ENCODE results near the gene FOXP3. TPM values are rescaled to one million over a fixed set of nuclear protein-coding genes. Genes with fewer than 3 reads are reported as not detected.

FOXP3 gene
- total RNA-seq, 4 donors from 2014 or later, result not detected

- H3K27ac ChIP-seq, result no peak overlapping the region
- H3K36me3 ChIP-seq, result no peaks in the 10 kb centered on the region
- WGBS, 2 donors (ENCODE audit: low coverage in 1 of 2), result 76 to 90% methylated on average over 2 of the region's 2 CpGs
- no peak overlapping the region for H3K4me3 ChIP-seq
- TF ChIP-seq EP300 (IDR thresholded peaks at IDR 0.05; ENCODE audit: low read depth), result no peak
- no peak for TF ChIP-seq POLR2A (IDR thresholded peaks at IDR 0.05)
- no peak for TF ChIP-seq CTCF (IDR thresholded peaks at IDR 0.05)
- no peak for TF ChIP-seq POLR2AphosphoS5 (IDR thresholded peaks at IDR 0.05)
- in situ Hi-C loops (cut with MboI; ENCODE audit: low pct_ligation_motif_present in 1 of 4, low pct_unique_long_range_greater_than_20kb in 1 of 4, low sequenced_read_pairs in 3 of 4), result no loop called here
- no peak for DNase-seq
- no peaks in the 10 kb centered on the region for H3K27me3 ChIP-seq
- intact Hi-C loops (cut with DNase I; ENCODE audit: low total_unique reads), result no loop called here
- H3K4me1 ChIP-seq, result no peaks in the 10 kb centered on the region
- H3K9me3 ChIP-seq, result no peaks in the 10 kb centered on the region
Observed at GRCh38 chrX:49214416-49214815, 50.1 kb downstream of the FOXP3 start.

- in situ Hi-C loops (cut with MboI; ENCODE audit: low pct_ligation_motif_present in 1 of 4, low pct_unique_long_range_greater_than_20kb in 1 of 4, low sequenced_read_pairs in 3 of 4), result no loop called here
- intact Hi-C loops (cut with DNase I; ENCODE audit: low total_unique reads), result no loop called here
- DNase-seq, result no peak
- H3K36me3 ChIP-seq, result no peaks in the 10 kb centered on the region
- no peaks in the 10 kb centered on the region for H3K27me3 ChIP-seq
- H3K4me3 ChIP-seq, result no peak overlapping the region
- no peak for TF ChIP-seq POLR2A (IDR thresholded peaks at IDR 0.05)
- no peak for TF ChIP-seq CTCF (IDR thresholded peaks at IDR 0.05)
- no peak for TF ChIP-seq EP300 (IDR thresholded peaks at IDR 0.05; ENCODE audit: low read depth)
- no peak for TF ChIP-seq POLR2AphosphoS5 (IDR thresholded peaks at IDR 0.05)
- H3K9me3 ChIP-seq, result no peaks in the 10 kb centered on the region
- WGBS, 2 donors (ENCODE audit: low coverage in 1 of 2), result 67% methylated on average over 1 of the region's 1 CpG; no CpG with 5 or more reads in 1 of the 2 donors
- H3K4me1 ChIP-seq, result no peaks in the 10 kb centered on the region
- H3K27ac ChIP-seq, result no peak overlapping the region
Observed at GRCh38 chrX:49212861-49213260, 51.6 kb downstream of the FOXP3 start.

DNA sequence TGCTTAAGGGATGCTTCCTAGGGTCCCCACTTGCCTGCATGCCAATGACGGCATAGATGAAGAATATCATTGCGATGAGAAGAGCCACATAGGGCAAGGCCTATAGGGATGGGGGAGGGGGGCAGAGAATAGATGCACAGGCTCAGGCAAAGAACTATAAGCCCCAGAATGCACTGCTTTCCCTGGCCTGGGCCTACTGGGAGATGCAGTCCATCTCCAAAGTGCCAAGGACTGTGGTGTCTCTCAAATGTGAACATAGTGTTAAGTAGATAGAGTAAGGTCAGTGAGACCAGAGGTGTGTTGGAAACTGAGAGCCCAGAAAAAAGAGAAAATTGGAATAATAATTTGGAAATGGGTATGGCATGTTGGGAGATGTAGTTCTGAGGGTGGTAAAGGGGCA lies 52.3 kb downstream of the FOXP3 start:
- Histone ChIP-seq H3K9me3 (no peaks in the 10 kb centered on the region), H3K27ac (no peak overlapping the region), H3K4me1 (no peaks in the 10 kb centered on the region), H3K27me3 (no peaks in the 10 kb centered on the region), H3K36me3 (no peaks in the 10 kb centered on the region), H3K4me3 (no peak overlapping the region)
- no peak for TF ChIP-seq EP300 (IDR thresholded peaks at IDR 0.05; ENCODE audit: low read depth)
- TF ChIP-seq CTCF (IDR thresholded peaks at IDR 0.05), result no peak
- TF ChIP-seq POLR2A (IDR thresholded peaks at IDR 0.05), result no peak
- no peak for TF ChIP-seq POLR2AphosphoS5 (IDR thresholded peaks at IDR 0.05)
- 82% methylated on average over 2 of the region's 2 CpGs; no CpG with 5 or more reads in 1 of the 2 donors for WGBS, 2 donors (ENCODE audit: low coverage in 1 of 2)
- in situ Hi-C loops (cut with MboI; ENCODE audit: low pct_ligation_motif_present in 1 of 4, low pct_unique_long_range_greater_than_20kb in 1 of 4, low sequenced_read_pairs in 3 of 4), result no loop called here
- intact Hi-C loops (cut with DNase I; ENCODE audit: low total_unique reads), result no loop called here
- no peak for DNase-seq

DNA sequence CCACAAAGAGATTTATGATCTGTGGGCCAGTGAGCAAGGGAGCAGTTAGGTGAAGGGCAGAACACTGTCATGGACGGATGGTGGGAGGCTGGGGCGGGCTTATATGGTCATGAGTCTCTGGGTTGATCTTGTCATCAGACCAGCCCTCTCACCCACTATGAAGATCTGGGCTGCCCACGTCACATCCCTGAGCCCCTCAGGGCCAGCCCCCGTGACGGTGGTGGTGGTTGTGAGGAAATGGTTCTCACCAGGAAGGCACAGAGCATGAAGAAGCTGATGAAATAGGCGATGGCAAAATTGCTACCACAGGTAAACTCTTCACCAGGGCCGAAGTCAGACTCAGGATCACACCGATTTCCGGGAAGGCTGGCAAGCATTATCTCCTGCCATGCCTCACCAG lies 53.4 kb downstream of the FOXP3 start:
- Histone ChIP-seq H3K36me3 (no peaks in the 10 kb centered on the region), H3K4me1 (no peaks in the 10 kb centered on the region), H3K27ac (no peak overlapping the region), H3K27me3 (no peaks in the 10 kb centered on the region), H3K4me3 (no peak overlapping the region), H3K9me3 (no peaks in the 10 kb centered on the region)
- TF ChIP-seq EP300 (IDR thresholded peaks at IDR 0.05; ENCODE audit: low read depth), result no peak
- TF ChIP-seq POLR2AphosphoS5 (IDR thresholded peaks at IDR 0.05), result no peak
- TF ChIP-seq CTCF (IDR thresholded peaks at IDR 0.05), result no peak
- no peak for TF ChIP-seq POLR2A (IDR thresholded peaks at IDR 0.05)
- no peak for DNase-seq
- 83% methylated on average over 9 of the region's 9 CpGs; no CpG with 5 or more reads in 1 of the 2 donors for whole genome bisulfite sequencing, 2 donors (ENCODE audit: low coverage in 1 of 2)
- in situ Hi-C loops (cut with MboI; ENCODE audit: low pct_ligation_motif_present in 1 of 4, low pct_unique_long_range_greater_than_20kb in 1 of 4, low sequenced_read_pairs in 3 of 4) (no loop called here), intact Hi-C loops (cut with DNase I; ENCODE audit: low total_unique reads) (no loop called here)

Data from transverse colon (tissue), 4 donors.